PC-9 (cell line): ENCODE results near the gene MRPL19.

Experiments used
- CTCF ChIP-seq: fragments of 200-600 bp; sonication (generic); conservative IDR thresholded peaks from 2 replicates; pipeline ENCODE4 v1.6.1; 2017; ENCODE audit warnings: mixed run types, antibody characterized with exemption, mild to moderate bottlenecking, moderate library complexity
- EZH2 ChIP-seq: fragments of 200-600 bp; sonication (generic); IDR thresholded peaks from 2 replicates; pipeline ENCODE4 v1.8.0; 2017; ENCODE audit warnings: antibody characterized with exemption, low read depth

- TF ChIP-seq CTCF (peak; percentile 63), EZH2 (no peak)
Measured at GRCh38 chr2:75729861-75730260, 83.3 kb downstream of the MRPL19 start.
